ENCODE measurements around the gene RBMS1. TPM values are rescaled to one million over a fixed set of nuclear protein-coding genes. Genes with fewer than 3 reads are reported as not detected.
A peak's percentile ranks its signal among the peaks of the same experiment; 100 is the strongest.

RBMS1 gene
- total RNA-seq, 1 experiment from 2014 or later: 77.5 TPM

GRCh38 chr2:160245614-160246155, 247.9 kb downstream of the RBMS1 start:
- H3K27ac Mint-ChIP-seq: peak overlapping the region in 1 of 3 experiments; percentile 10; a peak in 1 of 7 replicates
- Histone ChIP-seq H3K23ac (ENCODE audit: insufficient read length, low read depth, low read length) (no peak overlapping the region), H2BK12ac (ENCODE audit: insufficient read length, low read depth, low read length) (no peak overlapping the region), H3K9me3 (ENCODE audit: control insufficient read depth, low read depth, low read length) (no peaks in the 10 kb centered on the region), H3K14ac (ENCODE audit: insufficient read depth, low read length) (no peak overlapping the region), H3K27me3 (ENCODE audit: insufficient read depth, low read length) (no peaks in the 10 kb centered on the region; the same call in 1 of the 2 replicates), H3K56ac (ENCODE audit: insufficient read length, low read depth, low read length) (no peak overlapping the region), H3K79me2 (ENCODE audit: insufficient read depth, low read length) (no peaks in the 10 kb centered on the region), H2AFZ (ENCODE audit: low read length) (no peak overlapping the region), H2BK15ac (ENCODE audit: low read depth, low read length) (no peak overlapping the region), H3K79me1 (ENCODE audit: insufficient read depth, low read depth, low read length, poor library complexity, severe bottlenecking) (no peaks in the 10 kb centered on the region), H4K8ac (replicated peaks; ENCODE audit: insufficient read length, low read depth, low read length) (no peak overlapping the region), H2BK120ac (ENCODE audit: low read depth, low read length, poor library complexity, severe bottlenecking) (no peak overlapping the region), H2BK20ac (ENCODE audit: low read depth, low read length, poor library complexity, severe bottlenecking) (no peak overlapping the region), H4K91ac (ENCODE audit: insufficient read length, low read depth, low read length) (no peak overlapping the region), H2AK5ac (ENCODE audit: insufficient read length, low read length) (no peak overlapping the region), H4K20me1 (ENCODE audit: control insufficient read depth, insufficient read depth, insufficient read length) (no peaks in the 10 kb centered on the region), H3T11ph (ENCODE audit: low read length) (no peak overlapping the region), H3K23me2 (ENCODE audit: insufficient read length, low read depth, low read length, poor library complexity, severe bottlenecking) (no peaks in the 10 kb centered on the region), H3K4ac (ENCODE audit: low read depth, low read length) (no peak overlapping the region), H2BK5ac (ENCODE audit: insufficient read length, low read length) (no peak overlapping the region), H3K4me2 (ENCODE audit: insufficient read depth, insufficient read length, low read length) (no peak overlapping the region), H3K27ac (ENCODE audit: insufficient read length, low read depth, low read length) (no peak overlapping the region), H3K9ac (ENCODE audit: extremely low read depth, insufficient read length, low read length) (no peak overlapping the region), H3K4me1 (ENCODE audit: insufficient read depth, low read length) (no peaks in the 10 kb centered on the region), H3K18ac (ENCODE audit: insufficient read length, low read depth, low read length) (no peak overlapping the region), H4K5ac (ENCODE audit: insufficient read length, low read depth, low read length) (no peak overlapping the region)
- no peak for TF ChIP-seq CTCF (conservative IDR thresholded peaks at IDR 0.05)
- no peaks in the 10 kb centered on the region; a peak in 1 of 7 replicates for H3K36me3 Mint-ChIP-seq (ENCODE audit: insufficient read depth in 1 of 3, low read depth in 3 of 3)
- 0 out of 4 replicates have a peak, but pooled peaks cover 0 to 5% of the 10 kb centered on the region in 2 experiments for H3K4me1 Mint-ChIP-seq
- no peak overlapping the region for H3K4me3 Mint-ChIP-seq
- H3K9me3 Mint-ChIP-seq: no peaks in the 10 kb centered on the region
- no peaks in the 10 kb centered on the region; the same call in 1 of the 2 replicates for H3K27me3 Mint-ChIP-seq (ENCODE audit: low read depth)
- WGBS (ENCODE audit: extremely low coverage, insufficient read length, low lambda C conversion rate): no CpG with 5 or more reads among the region's 5 CpGs
- DNase-seq: no peak

All from H9 (cell line).